Measurements from ENCODE around the gene SBNO1.

DNA sequence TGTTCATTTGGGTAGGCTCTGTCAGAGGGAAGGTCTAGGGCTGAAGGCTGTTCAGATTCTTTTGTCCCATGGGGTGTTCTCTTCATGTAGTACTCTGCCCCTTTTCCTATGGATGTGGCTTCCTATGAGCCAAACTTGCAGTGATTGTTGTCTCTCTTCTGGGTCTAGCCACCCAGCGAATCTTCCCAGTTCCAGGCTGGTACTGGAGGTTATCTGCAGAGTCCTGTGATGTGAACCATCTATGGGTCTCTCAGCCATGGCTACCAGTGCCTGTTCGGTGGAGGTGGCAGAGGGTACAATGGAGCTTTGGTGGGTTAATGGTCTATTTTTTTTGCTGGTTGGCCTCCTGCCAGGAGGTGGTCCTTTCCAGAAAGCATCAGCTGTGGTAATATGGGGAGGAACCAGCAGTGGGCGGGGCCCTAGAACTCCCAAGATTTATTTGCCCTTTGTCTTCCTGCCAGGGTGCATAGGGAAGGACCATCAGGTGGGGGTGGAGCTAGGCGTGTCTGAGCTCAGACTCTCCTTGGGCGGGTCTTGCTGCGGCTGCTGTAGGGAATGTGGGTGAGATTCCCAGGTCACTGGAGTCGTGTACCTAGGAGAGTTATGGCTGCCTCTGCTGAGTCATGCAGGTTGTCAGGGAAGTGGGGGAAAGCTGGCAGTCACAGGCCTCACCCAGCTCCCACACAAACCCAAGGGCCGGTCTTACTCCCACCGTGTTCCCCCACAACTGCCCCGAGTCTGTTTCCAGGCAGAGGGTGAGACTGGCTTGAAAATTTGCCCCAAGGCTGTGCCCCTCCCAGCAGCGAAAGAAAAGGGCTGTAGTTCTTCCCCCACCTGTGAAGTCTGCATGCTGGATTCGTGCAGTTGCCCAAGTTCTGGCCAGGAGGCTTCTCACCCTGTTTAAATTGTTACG is 113.9 kb downstream of the SBNO1 start:
- TF ChIP-seq SIN3A (IDR thresholded peaks at IDR 0.05; ENCODE audit: borderline replicate concordance, insufficient read depth, low read length) (no peak), POLR2AphosphoS5 (IDR thresholded peaks at IDR 0.05; ENCODE audit: low read depth, low read length) (no peak), TAF1 (IDR thresholded peaks at IDR 0.05; ENCODE audit: borderline replicate concordance, insufficient read depth, low read length) (no peak), FOXP2 (optimal IDR thresholded peaks at IDR 0.05; ENCODE audit: borderline replicate concordance, extremely low read depth, extremely low read length, insufficient read depth) (no peak)
- TF ChIP-seq, protein P1, sequence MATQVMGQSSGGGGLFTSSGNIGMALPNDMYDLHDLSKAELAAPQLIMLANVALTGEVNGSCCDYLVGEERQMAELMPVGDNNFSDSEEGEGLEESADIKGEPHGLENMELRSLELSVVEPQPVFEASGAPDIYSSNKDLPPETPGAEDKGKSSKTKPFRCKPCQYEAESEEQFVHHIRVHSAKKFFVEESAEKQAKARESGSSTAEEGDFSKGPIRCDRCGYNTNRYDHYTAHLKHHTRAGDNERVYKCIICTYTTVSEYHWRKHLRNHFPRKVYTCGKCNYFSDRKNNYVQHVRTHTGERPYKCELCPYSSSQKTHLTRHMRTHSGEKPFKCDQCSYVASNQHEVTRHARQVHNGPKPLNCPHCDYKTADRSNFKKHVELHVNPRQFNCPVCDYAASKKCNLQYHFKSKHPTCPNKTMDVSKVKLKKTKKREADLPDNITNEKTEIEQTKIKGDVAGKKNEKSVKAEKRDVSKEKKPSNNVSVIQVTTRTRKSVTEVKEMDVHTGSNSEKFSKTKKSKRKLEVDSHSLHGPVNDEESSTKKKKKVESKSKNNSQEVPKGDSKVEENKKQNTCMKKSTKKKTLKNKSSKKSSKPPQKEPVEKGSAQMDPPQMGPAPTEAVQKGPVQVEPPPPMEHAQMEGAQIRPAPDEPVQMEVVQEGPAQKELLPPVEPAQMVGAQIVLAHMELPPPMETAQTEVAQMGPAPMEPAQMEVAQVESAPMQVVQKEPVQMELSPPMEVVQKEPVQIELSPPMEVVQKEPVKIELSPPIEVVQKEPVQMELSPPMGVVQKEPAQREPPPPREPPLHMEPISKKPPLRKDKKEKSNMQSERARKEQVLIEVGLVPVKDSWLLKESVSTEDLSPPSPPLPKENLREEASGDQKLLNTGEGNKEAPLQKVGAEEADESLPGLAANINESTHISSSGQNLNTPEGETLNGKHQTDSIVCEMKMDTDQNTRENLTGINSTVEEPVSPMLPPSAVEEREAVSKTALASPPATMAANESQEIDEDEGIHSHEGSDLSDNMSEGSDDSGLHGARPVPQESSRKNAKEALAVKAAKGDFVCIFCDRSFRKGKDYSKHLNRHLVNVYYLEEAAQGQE (IDR thresholded peaks at IDR 0.05; ENCODE audit: insufficient read depth in 1 of 2, low read depth in 2 of 2, low read length in 2 of 2) = no peak
